ENCODE measurements around the gene TBL3. TPM values are rescaled to one million over a fixed set of nuclear protein-coding genes. Genes with fewer than 3 reads are reported as not detected.

The TBL3 gene
- total and polyA plus RNA-seq, 9 of the 15 experiments (the other 6 are each of a cell fraction or from before 2014, with no cell fraction given), result 0.97 to 117 (median 24.5) TPM

DNA sequence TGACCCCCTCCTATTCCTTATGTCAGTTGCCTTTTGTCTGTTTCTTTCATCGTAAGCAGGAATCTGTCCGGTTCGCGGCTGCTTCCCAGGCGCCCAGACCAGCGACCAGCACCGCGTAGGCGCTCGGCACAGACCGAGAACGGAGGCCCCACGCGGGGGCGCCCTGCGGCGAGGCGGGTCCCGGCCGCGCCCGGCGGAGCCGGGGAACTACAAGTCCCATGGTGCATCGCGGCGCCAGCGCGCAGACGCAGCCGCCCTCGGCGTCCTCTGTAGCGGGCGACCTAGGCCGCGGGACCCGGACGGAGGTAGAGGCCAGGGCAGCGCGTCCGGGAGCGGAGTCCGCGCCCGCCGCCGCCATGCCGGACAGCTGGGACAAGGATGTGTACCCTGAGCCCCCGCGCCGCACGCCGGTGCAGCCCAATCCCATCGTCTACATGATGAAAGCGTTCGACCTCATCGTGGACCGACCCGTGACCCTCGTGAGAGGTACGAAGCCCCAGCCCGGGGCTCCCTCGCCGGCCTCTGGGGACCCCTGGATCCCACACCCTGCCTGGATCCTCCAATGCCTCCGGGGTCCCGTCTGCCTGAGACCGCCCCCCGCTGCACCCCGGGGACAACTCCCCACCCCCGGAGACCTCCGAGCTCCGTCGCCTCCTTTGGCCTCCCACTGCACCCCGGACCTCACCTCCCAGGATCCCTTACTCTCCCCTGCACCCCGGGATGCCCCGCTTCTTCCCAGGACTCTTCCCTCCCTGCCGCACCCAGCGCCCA is 12.4 kb upstream of the TBL3 start, which contains the start of gene NDUFB10 (continued):
- peak; percentile 57; the same call in 1 of the 2 replicates for TF ChIP-seq ZBTB1 (CRISPR knock-in tag; IDR thresholded peaks at IDR 0.05; ENCODE audit: borderline replicate concordance, low read depth)
- peak; percentile 37; the same call in 1 of the 2 replicates for TF ChIP-seq GTF2F1 (IDR thresholded peaks at IDR 0.05; ENCODE audit: low read depth, low read length)
- peak; percentile 26 to 51; a peak in 3 of 4 replicates for TF ChIP-seq RAD21 (CRISPR knock-in tag; conservative IDR thresholded peaks at IDR 0.05 in 1 of 2, IDR thresholded peaks at IDR 0.05 in 1 of 2)
- peak; percentile 97; the same call in 1 of the 2 replicates for TF ChIP-seq PHF8 (IDR thresholded peaks at IDR 0.05; ENCODE audit: borderline replicate concordance, low read length)
- TF ChIP-seq, protein P1, sequence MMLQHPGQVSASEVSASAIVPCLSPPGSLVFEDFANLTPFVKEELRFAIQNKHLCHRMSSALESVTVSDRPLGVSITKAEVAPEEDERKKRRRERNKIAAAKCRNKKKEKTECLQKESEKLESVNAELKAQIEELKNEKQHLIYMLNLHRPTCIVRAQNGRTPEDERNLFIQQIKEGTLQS (IDR thresholded peaks at IDR 0.05), result no peak
- TF ChIP-seq, protein P1 (CRISPR knock-in tag; conservative IDR thresholded peaks at IDR 0.05), result peak; percentile 44; the same call in 1 of the 2 replicates
- peak; percentile 96 for TF ChIP-seq CXXC5 (CRISPR knock-in tag; IDR thresholded peaks at IDR 0.05)
- TF ChIP-seq, protein P2, sequence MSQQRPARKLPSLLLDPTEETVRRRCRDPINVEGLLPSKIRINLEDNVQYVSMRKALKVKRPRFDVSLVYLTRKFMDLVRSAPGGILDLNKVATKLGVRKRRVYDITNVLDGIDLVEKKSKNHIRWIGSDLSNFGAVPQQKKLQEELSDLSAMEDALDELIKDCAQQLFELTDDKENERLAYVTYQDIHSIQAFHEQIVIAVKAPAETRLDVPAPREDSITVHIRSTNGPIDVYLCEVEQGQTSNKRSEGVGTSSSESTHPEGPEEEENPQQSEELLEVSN (IDR thresholded peaks at IDR 0.05; ENCODE audit: borderline replicate concordance in 1 of 2, extremely low read depth in 1 of 2, insufficient read depth in 1 of 2, insufficient read length in 1 of 2, low read depth in 1 of 2, low read length in 1 of 2, poor library complexity in 1 of 2, severe bottlenecking in 1 of 2), result peak; percentile 37 to 45
- TF ChIP-seq MAZ (CRISPR knock-in tag; conservative IDR thresholded peaks at IDR 0.05 in 1 of 2, IDR thresholded peaks at IDR 0.05 in 1 of 2), result peak in 1 of 2 experiments; percentile 78; a peak in 3 of 4 replicates
- TF ChIP-seq POU5F1 (IDR thresholded peaks at IDR 0.05; ENCODE audit: borderline replicate concordance, low read depth, low read length, partially characterized antibody), result peak; percentile 77
- TF ChIP-seq POLR2A (conservative IDR thresholded peaks at IDR 0.05), result peak; percentile 85
- TF ChIP-seq CHCHD3 (CRISPR knock-in tag; IDR thresholded peaks at IDR 0.05), result no peak
- no peak for TF ChIP-seq NR2C1 (IDR thresholded peaks at IDR 0.05)
- TF ChIP-seq NR2C1 (tag; IDR thresholded peaks at IDR 0.05), result 0 out of 2 replicates have a peak, but pooled peaks have one; percentile 22
- TF ChIP-seq ZNF212 (CRISPR knock-in tag; IDR thresholded peaks at IDR 0.05), result peak; percentile 5; the same call in 1 of the 2 replicates
- TF ChIP-seq, protein P3, sequence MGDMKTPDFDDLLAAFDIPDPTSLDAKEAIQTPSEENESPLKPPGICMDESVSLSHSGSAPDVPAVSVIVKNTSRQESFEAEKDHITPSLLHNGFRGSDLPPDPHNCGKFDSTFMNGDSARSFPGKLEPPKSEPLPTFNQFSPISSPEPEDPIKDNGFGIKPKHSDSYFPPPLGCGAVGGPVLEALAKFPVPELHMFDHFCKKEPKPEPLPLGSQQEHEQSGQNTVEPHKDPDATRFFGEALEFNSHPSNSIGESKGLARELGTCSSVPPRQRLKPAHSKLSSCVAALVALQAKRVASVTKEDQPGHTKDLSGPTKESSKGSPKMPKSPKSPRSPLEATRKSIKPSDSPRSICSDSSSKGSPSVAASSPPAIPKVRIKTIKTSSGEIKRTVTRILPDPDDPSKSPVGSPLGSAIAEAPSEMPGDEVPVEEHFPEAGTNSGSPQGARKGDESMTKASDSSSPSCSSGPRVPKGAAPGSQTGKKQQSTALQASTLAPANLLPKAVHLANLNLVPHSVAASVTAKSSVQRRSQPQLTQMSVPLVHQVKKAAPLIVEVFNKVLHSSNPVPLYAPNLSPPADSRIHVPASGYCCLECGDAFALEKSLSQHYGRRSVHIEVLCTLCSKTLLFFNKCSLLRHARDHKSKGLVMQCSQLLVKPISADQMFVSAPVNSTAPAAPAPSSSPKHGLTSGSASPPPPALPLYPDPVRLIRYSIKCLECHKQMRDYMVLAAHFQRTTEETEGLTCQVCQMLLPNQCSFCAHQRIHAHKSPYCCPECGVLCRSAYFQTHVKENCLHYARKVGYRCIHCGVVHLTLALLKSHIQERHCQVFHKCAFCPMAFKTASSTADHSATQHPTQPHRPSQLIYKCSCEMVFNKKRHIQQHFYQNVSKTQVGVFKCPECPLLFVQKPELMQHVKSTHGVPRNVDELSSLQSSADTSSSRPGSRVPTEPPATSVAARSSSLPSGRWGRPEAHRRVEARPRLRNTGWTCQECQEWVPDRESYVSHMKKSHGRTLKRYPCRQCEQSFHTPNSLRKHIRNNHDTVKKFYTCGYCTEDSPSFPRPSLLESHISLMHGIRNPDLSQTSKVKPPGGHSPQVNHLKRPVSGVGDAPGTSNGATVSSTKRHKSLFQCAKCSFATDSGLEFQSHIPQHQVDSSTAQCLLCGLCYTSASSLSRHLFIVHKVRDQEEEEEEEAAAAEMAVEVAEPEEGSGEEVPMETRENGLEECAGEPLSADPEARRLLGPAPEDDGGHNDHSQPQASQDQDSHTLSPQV (IDR thresholded peaks at IDR 0.05), result peak; percentile 58
- TF ChIP-seq, protein P4, sequence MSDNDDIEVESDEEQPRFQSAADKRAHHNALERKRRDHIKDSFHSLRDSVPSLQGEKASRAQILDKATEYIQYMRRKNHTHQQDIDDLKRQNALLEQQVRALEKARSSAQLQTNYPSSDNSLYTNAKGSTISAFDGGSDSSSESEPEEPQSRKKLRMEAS (CRISPR knock-in tag; IDR thresholded peaks at IDR 0.05), result peak; percentile 75
- TF ChIP-seq ZNF12 (CRISPR knock-in tag; IDR thresholded peaks at IDR 0.05), result peak; percentile 89
- 0 out of 2 replicates have a peak, but pooled peaks have one; percentile 20 for TF ChIP-seq ZFPM2 (CRISPR knock-in tag; IDR thresholded peaks at IDR 0.05)
- no peak for TF ChIP-seq ATF1 (CRISPR knock-in tag; IDR thresholded peaks at IDR 0.05)
- TF ChIP-seq ATF1 (tag; IDR thresholded peaks at IDR 0.05), result peak; percentile 82
